Neural progenitor cell (in vitro differentiated cells): ENCODE data around the gene RBBP4. TPM values are rescaled to one million over a fixed set of nuclear protein-coding genes. Genes with fewer than 3 reads are reported as not detected.

ENCODE experiments used
- DNase-seq: peaks from one replicate; pipeline ENCODE4 v3.0.0-alpha.2; 2016; ENCODE audit warnings: low spot score
- H2AFZ ChIP-seq: fragments of 200-600 bp; sonication (generic); replicated peaks from 2 replicates; pipeline ENCODE4 v1.6.1; 2016; ENCODE audit warnings: antibody characterized with exemption
- H3F3A ChIP-seq: fragments of 200-600 bp; sonication (generic); 2 replicates; pipeline ENCODE4 v1.6.1; 2016; ENCODE audit warnings: antibody characterized with exemption, low read depth
- H3K27ac ChIP-seq: fragments of 200-600 bp; sonication (generic); 2 replicates; pipeline ENCODE4 v1.5.1; 2016; ENCODE audit warnings: mild to moderate bottlenecking
- H3K27me3 ChIP-seq: fragments of 200-600 bp; sonication (generic); 2 replicates; pipeline ENCODE4 v1.6.1; 2016; ENCODE audit warnings: mild to moderate bottlenecking, moderate library complexity
- H3K36me3 ChIP-seq: fragments of 200-600 bp; sonication (generic); 2 replicates; pipeline ENCODE4 v1.5.1; 2016
- H3K4me1 ChIP-seq: fragments of 200-600 bp; sonication (generic); 2 replicates; pipeline ENCODE4 v1.6.1; 2016; ENCODE audit warnings: mixed run types
- H3K4me2 ChIP-seq: fragments of 200-600 bp; sonication (generic); 2 replicates; pipeline ENCODE4 v1.6.1; 2016
- H3K4me3 ChIP-seq: fragments of 200-600 bp; sonication (generic); 2 replicates; pipeline ENCODE4 v1.5.1; 2016
- H3K79me2 ChIP-seq: fragments of 200-600 bp; sonication (generic); 2 replicates; pipeline ENCODE4 v1.6.1; 2016; ENCODE audit warnings: low read depth
- H3K9ac ChIP-seq: fragments of 200-600 bp; sonication (generic); 2 replicates; pipeline ENCODE4 v1.6.1; 2016
- H3K9me3 ChIP-seq: fragments of 200-600 bp; sonication (generic); 2 replicates; pipeline ENCODE4 v1.5.1; 2016; ENCODE audit warnings: low read depth
- H4K20me1 ChIP-seq: fragments of 200-600 bp; sonication (generic); 2 replicates; pipeline ENCODE4 v1.6.1; 2016; ENCODE audit warnings: low read depth
- H3K27ac Mint-ChIP-seq: 3 replicates; pipeline ENCODE4 v1.8.0; 2021; ENCODE audit warnings: mixed read lengths
- H3K27me3 Mint-ChIP-seq: 2 replicates; pipeline ENCODE4 v1.8.0; 2022; ENCODE audit warnings: low read depth, mild to moderate bottlenecking, inconsistent platforms, moderate library complexity, mixed read lengths; ENCODE audit not compliant: insufficient read depth
- H3K36me3 Mint-ChIP-seq: 3 replicates; pipeline ENCODE4 v1.8.0; 2021; ENCODE audit warnings: mixed read lengths
- H3K4me1 Mint-ChIP-seq: 3 replicates; pipeline ENCODE4 v1.8.0; 2021; ENCODE audit warnings: mixed read lengths
- H3K4me3 Mint-ChIP-seq: 3 replicates; pipeline ENCODE4 v1.8.0; 2021; ENCODE audit warnings: mild to moderate bottlenecking, moderate library complexity, mixed read lengths
- H3K9me3 Mint-ChIP-seq: 3 replicates; pipeline ENCODE4 v1.8.0; 2020; ENCODE audit warnings: mixed read lengths
- EZH2 ChIP-seq: fragments of 200-600 bp; sonication (generic); IDR thresholded peaks from 2 replicates; pipeline ENCODE4 v1.6.1; 2017; ENCODE audit warnings: antibody characterized with exemption, mild to moderate bottlenecking, moderate library complexity
- EZH2phosphoT487 ChIP-seq: fragments of 200-600 bp; sonication (generic); IDR thresholded peaks from 2 replicates; pipeline ENCODE4 v1.6.1; 2017; ENCODE audit warnings: antibody characterized with exemption
- total RNA-seq: library from RNA; depleted of rRNA; stranded (reverse); fragments of >200 nt; gene quantifications from 2 replicates; pipeline ENCODE4 v1.2.3, GENCODE V29; 2015; ENCODE audit warnings: low replicate concordance
- TF ChIP-seq, protein P1 (sequence below): fragments of 200-600 bp; sonication (generic); IDR thresholded peaks from 2 replicates; pipeline ENCODE4 v1.5.1; 2017; ENCODE audit warnings: antibody characterized with exemption, mild to moderate bottlenecking

The RBBP4 gene
- total RNA-seq, 1 donor from 2014 or later: 474 TPM

DNA sequence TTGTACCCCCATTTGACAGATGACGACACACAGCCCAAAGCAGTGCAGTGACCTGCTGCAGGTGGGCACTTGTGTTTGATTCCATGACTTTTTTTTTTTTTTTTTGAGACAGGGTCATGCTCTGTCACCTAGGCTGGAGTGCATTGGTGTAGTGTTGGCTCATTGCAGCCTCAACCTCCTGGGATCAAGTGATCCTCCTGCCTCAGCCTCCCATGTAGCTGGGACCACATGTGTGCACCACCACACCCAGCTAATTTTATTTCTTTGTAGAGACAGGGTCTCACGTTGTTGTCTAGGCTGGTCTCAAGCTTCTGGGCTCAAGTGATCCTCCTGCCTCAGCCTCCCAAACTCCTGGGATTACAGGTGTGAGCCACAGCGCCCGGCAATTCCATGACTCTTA, 66.5 kb downstream of the RBBP4 start:
- H3K27ac Mint-ChIP-seq: peak overlapping the region; percentile 91
- no peaks in the 10 kb centered on the region for H3K9me3 Mint-ChIP-seq
- H2AFZ ChIP-seq: no peak overlapping the region
- no peaks in the 10 kb centered on the region for H3K36me3 Mint-ChIP-seq
- H3K27me3 Mint-ChIP-seq: peaks cover 8% of the 10 kb centered on the region
- no peak overlapping the region for H3K9ac ChIP-seq
- no peaks in the 10 kb centered on the region for H3K79me2 ChIP-seq
- no peaks in the 10 kb centered on the region for H4K20me1 ChIP-seq
- H3K4me2 ChIP-seq: peak overlapping the region; percentile 79
- peak overlapping the region; percentile 72 for H3K4me3 Mint-ChIP-seq
- no peak for TF ChIP-seq EZH2
- no peak for TF ChIP-seq EZH2phosphoT487
- TF ChIP-seq, protein P1, sequence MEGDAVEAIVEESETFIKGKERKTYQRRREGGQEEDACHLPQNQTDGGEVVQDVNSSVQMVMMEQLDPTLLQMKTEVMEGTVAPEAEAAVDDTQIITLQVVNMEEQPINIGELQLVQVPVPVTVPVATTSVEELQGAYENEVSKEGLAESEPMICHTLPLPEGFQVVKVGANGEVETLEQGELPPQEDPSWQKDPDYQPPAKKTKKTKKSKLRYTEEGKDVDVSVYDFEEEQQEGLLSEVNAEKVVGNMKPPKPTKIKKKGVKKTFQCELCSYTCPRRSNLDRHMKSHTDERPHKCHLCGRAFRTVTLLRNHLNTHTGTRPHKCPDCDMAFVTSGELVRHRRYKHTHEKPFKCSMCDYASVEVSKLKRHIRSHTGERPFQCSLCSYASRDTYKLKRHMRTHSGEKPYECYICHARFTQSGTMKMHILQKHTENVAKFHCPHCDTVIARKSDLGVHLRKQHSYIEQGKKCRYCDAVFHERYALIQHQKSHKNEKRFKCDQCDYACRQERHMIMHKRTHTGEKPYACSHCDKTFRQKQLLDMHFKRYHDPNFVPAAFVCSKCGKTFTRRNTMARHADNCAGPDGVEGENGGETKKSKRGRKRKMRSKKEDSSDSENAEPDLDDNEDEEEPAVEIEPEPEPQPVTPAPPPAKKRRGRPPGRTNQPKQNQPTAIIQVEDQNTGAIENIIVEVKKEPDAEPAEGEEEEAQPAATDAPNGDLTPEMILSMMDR: no peak
- no peak overlapping the region for H3K27ac ChIP-seq
- H3K9me3 ChIP-seq: no peaks in the 10 kb centered on the region
- no peaks in the 10 kb centered on the region for H3K27me3 ChIP-seq
- H3F3A ChIP-seq: peaks cover 17% of the 10 kb centered on the region
- H3K4me1 Mint-ChIP-seq: peaks cover 17% of the 10 kb centered on the region
- peaks cover 15% of the 10 kb centered on the region for H3K4me1 ChIP-seq
- no peak for DNase-seq
- H3K36me3 ChIP-seq: no peaks in the 10 kb centered on the region
- no peak overlapping the region for H3K4me3 ChIP-seq

DNA sequence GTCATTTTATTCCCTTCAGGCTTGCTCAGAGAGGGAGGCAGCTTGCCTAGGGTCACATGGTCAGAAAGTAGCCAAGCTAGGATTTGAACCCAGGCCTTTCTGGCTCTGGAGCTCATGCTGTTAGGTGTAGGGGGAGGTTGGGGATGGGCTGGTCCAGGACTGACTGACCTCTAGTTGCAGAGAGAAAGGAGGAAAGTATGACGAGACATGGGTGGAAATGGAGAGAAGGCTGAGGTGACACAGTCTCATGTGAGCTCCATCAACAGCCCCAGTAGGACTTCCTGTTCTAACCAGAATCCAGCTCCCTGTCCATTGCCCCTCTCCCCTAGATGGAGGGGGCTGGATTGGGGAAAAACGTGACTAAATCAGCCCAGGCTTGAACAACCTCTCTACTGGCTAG, 67.0 kb downstream of the RBBP4 start:
- DNase-seq: no peak
- no peaks in the 10 kb centered on the region for H3K36me3 ChIP-seq
- H3K4me3 Mint-ChIP-seq: no peak overlapping the region

DNA sequence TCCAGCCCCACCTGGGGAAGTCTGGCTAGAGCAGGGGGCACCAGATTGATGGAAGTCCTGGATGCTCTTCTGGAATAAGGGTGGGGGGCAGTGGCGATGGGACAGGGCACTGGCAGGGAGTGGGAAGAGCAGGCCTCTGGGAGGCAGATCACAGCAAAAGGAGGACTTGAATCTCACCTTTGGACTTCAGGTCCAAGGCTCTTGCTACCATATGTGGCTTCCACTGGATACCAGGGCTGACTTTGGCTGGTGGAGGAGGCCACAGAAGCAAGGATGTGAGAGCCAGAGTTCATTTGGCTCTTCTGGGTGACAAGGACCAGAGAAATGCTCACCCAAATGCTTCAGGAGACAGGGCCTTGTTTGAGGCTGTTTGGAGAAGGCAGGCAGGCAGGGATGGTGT, 67.5 kb downstream of the RBBP4 start:
- Histone ChIP-seq H3K27ac (no peak overlapping the region), H3F3A (peaks cover 10% of the 10 kb centered on the region), H3K27me3 (no peaks in the 10 kb centered on the region), H4K20me1 (no peaks in the 10 kb centered on the region), H3K4me3 (no peak overlapping the region), H3K9ac (no peak overlapping the region), H3K9me3 (no peaks in the 10 kb centered on the region), H3K36me3 (no peaks in the 10 kb centered on the region), H3K4me1 (peaks cover 11% of the 10 kb centered on the region), H3K79me2 (no peaks in the 10 kb centered on the region), H3K4me2 (no peak overlapping the region), H2AFZ (no peak overlapping the region)
- no peaks in the 10 kb centered on the region for H3K9me3 Mint-ChIP-seq
- TF ChIP-seq, protein P1: no peak
- no peak for TF ChIP-seq EZH2
- TF ChIP-seq EZH2phosphoT487: no peak
- H3K4me1 Mint-ChIP-seq: peaks cover 14% of the 10 kb centered on the region
- peaks cover 5% of the 10 kb centered on the region for H3K27me3 Mint-ChIP-seq
- H3K27ac Mint-ChIP-seq: no peak overlapping the region
- no peak for DNase-seq
- H3K4me3 Mint-ChIP-seq: no peak overlapping the region
- H3K36me3 Mint-ChIP-seq: no peaks in the 10 kb centered on the region

More for the DNA sequence above, 67.0 kb downstream of the RBBP4 start:
- no peak overlapping the region for H3K27ac Mint-ChIP-seq
- Histone ChIP-seq H3K4me3 (no peak overlapping the region), H3K4me2 (no peak overlapping the region), H3K9me3 (no peaks in the 10 kb centered on the region), H3K27me3 (no peaks in the 10 kb centered on the region), H3K9ac (no peak overlapping the region), H2AFZ (no peak overlapping the region), H3F3A (peaks cover 14% of the 10 kb centered on the region), H3K79me2 (no peaks in the 10 kb centered on the region), H3K4me1 (peaks cover 15% of the 10 kb centered on the region), H4K20me1 (no peaks in the 10 kb centered on the region), H3K27ac (no peak overlapping the region)
- TF ChIP-seq EZH2phosphoT487 (no peak), EZH2 (no peak)
- TF ChIP-seq, protein P1: no peak
- peaks cover 8% of the 10 kb centered on the region for H3K27me3 Mint-ChIP-seq
- no peaks in the 10 kb centered on the region for H3K36me3 Mint-ChIP-seq
- no peaks in the 10 kb centered on the region for H3K9me3 Mint-ChIP-seq
- peaks cover 17% of the 10 kb centered on the region for H3K4me1 Mint-ChIP-seq
